ENCODE measurements around the gene GART. TPM values are rescaled to one million over a fixed set of nuclear protein-coding genes. Genes with fewer than 3 reads are reported as not detected.

GART gene
- total RNA-seq, 1 donor from 2014 or later, result 58.1 TPM

GRCh38 chr21:33552999-33553598 is 11.2 kb upstream of the GART start:
- no peak for DNase-seq

DNA sequence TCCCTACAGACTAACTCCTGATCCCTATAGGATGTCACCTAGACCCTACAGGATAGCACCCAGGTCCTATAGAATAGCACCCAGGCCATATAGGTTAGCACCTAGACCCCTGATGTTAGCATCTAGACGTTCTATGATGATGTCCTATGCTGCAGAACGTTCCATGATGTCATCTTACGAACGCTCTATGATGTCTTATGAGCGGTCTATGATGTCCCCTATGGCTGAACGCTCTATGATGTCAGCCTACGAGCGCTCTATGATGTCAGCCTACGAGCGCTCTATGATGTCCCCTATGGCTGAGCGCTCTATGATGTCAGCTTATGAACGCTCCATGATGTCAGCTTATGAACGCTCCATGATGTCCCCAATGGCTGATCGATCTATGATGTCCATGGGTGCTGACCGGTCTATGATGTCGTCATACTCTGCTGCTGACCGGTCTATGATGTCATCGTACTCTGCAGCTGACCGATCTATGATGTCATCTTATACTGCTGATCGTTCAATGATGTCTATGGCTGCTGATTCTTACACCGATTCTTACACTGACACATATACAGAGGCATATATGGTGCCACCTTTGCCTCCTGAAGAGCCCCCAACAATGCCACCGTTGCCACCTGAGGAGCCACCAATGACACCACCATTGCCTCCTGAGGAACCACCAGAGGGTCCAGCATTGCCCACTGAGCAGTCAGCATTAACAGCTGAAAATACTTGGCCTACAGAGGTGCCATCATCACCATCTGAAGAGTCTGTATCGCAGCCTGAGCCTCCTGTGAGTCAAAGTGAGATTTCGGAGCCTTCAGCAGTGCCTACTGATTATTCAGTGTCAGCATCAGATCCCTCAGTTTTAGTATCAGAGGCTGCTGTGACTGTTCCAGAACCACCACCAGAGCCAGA is 10.4 kb upstream of the GART start:
- DNase-seq, result no peak

GRCh38 chr21:33551664-33552063 is 9.7 kb upstream of the GART start:
- no peak for DNase-seq

- DNase-seq, result no peak
Observed at GRCh38 chr21:33550772-33551660, 9.1 kb upstream of the GART start.

GRCh38 chr21:33549848-33550771 is 8.2 kb upstream of the GART start:
- DNase-seq, result no peak

- no peak for DNase-seq
Observed at GRCh38 chr21:33546086-33546485, 4.2 kb upstream of the GART start.

- DNase-seq, result no peak
Observed at GRCh38 chr21:33544451-33545195, 2.7 kb upstream of the GART start.

DNA sequence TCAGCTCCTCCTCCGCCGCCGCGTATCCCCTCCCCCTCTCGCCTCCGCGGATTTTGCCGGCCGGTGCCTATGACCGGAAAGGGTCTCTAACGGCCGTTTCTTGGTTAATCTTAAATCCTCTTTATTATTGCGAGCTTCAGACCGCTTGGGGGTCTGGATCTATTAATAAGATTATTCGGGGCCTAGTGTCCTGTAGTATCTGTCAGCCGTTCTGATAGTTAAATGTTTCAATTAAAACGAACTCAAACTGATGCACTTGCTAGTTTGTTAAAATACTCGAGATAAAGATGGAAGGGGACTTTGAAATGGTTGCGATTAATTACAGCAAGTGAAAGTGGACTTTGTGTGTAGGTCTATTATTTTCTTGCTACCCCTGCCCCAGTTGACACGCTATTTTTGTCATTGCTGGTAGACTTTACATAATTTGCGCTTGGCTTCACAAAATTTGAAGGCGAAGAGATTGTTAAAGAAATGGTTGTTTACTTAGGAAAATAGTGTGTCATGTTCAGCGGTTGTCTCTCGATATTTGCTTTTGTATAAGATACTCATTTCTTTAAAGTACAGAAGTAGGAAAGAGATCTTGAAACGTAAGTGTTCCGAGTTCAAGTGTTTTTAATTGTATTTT is 1.7 kb upstream of the GART start:
- DNase-seq, result no peak

GRCh38 chr21:33542640-33543504 is 955 bp upstream of the GART start, which contains the start of gene SON:
SON (plus strand) TSS chr21:33543038; CDS start chr21:33543093, 55 bp downstream.
- DNase-seq, result peak; percentile 99

DNA sequence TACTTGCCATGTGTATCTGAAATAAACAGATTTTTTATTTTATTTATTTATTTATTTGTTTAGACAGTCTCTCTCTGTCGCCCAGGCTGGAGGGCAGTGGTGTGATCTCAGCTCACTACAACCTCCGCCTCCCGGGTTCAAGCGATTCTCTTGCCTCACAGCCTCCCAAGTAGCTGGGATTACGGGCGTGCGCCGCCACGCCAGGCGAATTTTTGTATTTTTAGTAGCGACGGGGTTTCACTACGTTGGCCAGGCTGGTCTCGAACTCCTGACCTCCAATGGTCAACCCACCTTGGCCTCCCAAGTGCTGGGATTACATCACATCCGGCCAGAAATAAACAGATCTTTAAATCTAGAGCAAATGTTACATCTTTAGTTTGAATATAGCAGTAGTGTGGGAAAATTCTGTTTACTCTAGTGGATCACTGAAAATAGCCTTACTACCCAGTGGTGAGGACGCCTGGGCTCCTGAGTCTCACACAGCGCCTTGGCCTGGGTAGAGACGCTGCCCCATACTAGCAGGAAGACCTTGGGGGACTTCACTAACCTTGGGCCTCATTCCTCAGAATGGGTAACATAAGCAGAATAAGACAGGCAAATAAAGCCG is 709 bp downstream of the GART start:
- DNase-seq, result no peak

GRCh38 chr21:33540711-33541104 is 1.2 kb downstream of the GART start:
- DNase-seq, result no peak

DNA sequence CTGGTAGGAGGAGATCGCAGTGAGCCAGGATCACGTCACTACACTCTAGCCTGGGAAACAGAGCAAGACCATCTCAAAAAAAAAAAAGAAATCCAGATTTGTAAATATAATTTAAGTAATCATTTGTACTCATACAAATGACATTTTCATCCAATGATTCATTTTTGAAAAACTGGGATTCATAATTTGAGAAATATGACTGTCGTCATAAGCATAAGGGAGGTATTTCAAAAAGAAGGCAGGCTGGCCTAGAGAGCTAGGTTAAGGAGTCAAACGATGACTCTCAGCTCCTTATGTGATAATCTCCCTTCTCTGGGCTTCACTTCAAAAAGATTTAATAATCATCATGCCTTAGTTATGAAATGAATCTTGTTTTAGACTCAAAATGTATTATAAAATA is 2.3 kb downstream of the GART start:
- no peak for DNase-seq

- DNase-seq, result no peak
Observed at GRCh38 chr21:33537212-33537611, 4.7 kb downstream of the GART start.

- no peak for DNase-seq
Observed at GRCh38 chr21:33531007-33531406, 10.9 kb downstream of the GART start.

DNA sequence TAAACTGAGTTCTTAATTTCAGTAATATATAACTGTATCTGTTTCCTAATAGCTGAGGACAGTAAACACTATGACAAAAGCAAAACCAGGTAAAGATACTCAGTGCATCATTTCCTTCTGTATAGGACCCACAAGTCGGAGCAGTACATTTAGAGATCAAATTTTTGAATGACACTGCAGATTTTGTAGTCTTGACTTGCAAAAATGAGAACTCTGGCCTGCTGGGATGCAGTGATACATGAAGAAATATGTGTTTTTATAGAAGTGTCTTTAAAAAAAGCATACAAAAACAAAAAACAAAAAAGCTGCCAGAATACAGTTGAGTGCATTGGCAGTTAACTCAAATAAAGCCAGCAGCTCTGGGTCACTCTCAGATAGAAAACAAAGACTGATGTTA is 19.0 kb downstream of the GART start:
- DNase-seq, result no peak

DNA sequence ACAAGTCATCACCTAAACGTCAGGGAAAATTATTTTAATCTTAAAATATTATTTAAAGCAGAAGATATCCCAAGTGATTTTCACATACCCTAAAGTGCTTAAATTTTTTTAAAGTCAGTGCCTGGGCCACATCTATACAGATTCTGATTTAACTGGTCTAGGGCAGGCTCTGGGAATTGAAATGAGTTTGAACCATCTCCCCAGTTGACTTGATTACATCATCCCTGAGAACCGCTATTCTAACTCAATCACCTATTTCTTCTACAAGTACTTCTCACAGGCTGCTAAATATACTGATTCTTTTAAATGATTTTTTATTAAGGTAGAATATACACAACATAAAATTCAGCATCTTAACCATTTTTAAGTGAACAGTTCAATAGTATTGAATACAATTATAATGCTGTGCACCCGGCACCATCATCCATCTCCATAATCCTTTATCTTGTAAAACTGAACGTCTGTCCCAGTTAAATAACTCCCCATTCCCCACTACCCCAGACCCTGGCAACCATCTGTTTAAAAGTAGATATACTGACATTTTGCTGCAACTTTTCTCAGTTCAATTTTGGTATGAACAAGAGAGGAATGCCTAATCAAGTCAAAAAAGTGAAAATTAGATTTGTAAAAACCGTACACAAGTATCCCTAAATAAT is 19.5 kb downstream of the GART start:
- DNase-seq, result no peak

GRCh38 chr21:33518899-33519298 is 23.0 kb downstream of the GART start:
- no peak for DNase-seq

DNA sequence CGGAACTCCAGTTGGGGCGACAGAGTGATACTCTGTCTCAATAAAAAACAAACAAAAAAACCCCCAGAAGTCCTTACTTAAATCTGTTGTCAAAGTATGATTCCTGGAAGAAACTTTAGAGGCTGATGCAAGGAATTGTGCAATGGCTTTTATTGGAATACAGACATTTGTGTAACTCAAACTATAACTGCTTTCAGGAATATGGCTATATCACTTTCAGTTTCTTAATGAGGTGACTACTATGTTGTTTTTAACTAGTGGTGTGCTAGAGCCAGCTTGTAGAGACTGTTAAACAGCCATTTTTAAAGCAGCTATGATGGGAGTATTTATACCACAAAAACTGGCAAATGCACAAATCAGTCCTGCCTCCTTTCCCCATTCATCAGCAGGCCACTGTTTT is 27.7 kb downstream of the GART start:
- DNase-seq, result no peak

All from skin of body (tissue), 2 donors.